ENCODE results near the gene BET1. TPM values are rescaled to one million over a fixed set of nuclear protein-coding genes. Genes with fewer than 3 reads are reported as not detected.

Gene BET1, protein sequence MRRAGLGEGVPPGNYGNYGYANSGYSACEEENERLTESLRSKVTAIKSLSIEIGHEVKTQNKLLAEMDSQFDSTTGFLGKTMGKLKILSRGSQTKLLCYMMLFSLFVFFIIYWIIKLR
- 48.3 and 60.8 TPM in 2 replicates for total RNA-seq (ENCODE audit: low replicate concordance)

DNA sequence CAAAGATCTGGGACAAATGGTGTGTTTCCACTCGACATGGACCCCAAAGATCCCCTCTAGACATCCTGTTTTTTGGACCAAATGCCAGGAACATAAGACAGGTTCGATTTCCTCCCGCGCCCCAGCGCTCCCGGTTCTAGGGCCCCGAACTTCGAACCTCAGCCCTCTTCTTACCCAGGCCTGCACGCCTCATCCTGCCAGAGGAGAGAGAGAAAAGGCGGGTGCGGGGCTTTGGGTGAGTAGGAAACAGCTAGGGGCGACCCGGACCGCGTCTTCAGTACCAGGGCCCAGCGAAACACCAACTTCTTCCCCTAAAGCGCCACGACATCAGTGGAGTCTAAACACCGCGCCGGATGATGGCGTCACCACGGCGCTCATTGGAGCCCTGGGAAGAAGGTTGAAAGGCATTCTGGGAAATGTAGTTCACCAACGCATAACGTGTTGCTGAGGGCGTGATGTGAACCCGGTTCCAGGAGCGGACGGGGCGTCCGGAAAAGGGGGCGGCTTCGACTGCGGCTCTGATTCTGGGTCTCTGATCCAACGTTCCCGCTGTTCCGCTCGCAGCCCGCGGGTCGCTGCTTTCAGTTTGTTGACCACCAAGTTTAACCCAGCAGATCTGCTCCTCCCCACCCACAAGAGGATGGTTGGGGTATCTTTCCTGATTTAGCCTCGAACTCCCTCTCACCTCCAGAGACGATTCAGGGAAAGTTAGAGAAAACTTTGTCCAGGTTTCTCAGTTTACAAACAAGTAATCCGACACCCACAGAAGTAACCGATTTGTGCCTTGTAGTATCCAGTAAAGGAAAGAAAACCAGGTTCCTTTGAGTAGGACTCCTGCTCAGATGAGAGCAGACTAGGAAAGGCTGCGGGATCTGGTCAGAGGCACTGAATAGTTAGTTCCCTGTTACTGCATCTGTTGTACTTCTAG, at the start of gene BET1:
Gene BET1, minus strand, starts transcription at position 332 of the 928 bp plus-strand sequence. Its CDS starts 139 bp downstream, at position 193.
- TF ChIP-seq, protein P1, sequence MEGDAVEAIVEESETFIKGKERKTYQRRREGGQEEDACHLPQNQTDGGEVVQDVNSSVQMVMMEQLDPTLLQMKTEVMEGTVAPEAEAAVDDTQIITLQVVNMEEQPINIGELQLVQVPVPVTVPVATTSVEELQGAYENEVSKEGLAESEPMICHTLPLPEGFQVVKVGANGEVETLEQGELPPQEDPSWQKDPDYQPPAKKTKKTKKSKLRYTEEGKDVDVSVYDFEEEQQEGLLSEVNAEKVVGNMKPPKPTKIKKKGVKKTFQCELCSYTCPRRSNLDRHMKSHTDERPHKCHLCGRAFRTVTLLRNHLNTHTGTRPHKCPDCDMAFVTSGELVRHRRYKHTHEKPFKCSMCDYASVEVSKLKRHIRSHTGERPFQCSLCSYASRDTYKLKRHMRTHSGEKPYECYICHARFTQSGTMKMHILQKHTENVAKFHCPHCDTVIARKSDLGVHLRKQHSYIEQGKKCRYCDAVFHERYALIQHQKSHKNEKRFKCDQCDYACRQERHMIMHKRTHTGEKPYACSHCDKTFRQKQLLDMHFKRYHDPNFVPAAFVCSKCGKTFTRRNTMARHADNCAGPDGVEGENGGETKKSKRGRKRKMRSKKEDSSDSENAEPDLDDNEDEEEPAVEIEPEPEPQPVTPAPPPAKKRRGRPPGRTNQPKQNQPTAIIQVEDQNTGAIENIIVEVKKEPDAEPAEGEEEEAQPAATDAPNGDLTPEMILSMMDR (IDR thresholded peaks at IDR 0.05; ENCODE audit: insufficient read depth, low read length), result no peak
- peak; percentile 97 for DNase-seq (ENCODE audit: low read depth)
- peak within 1 kb of the TSS; percentile 91 for H3K4me3 ChIP-seq (ENCODE audit: low read depth, low read length)

DNA sequence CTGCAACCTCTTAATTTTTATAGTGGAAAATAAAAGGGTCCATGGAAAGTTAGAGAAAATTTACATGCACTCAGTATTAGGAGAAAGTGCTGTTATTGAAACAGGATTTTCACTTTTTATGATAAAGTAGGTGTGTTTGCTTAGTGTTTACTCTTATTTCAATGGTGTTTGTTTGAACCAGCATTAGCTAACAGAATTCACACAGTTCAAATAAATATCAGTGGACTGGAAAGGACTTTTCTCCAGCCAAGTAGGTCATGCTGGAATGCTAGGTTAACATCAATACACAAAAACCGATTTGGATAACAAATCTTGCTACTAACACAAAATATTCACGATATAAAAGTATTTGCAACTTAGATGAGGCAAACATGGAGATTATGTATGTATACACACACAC, 49.4 kb upstream of the BET1 start:
- DNase-seq (ENCODE audit: low read depth), result no peak
- H3K4me3 ChIP-seq (ENCODE audit: low read depth, low read length), result no peak overlapping the region
- TF ChIP-seq, protein P1 (IDR thresholded peaks at IDR 0.05; ENCODE audit: insufficient read depth, low read length), result no peak

DNA sequence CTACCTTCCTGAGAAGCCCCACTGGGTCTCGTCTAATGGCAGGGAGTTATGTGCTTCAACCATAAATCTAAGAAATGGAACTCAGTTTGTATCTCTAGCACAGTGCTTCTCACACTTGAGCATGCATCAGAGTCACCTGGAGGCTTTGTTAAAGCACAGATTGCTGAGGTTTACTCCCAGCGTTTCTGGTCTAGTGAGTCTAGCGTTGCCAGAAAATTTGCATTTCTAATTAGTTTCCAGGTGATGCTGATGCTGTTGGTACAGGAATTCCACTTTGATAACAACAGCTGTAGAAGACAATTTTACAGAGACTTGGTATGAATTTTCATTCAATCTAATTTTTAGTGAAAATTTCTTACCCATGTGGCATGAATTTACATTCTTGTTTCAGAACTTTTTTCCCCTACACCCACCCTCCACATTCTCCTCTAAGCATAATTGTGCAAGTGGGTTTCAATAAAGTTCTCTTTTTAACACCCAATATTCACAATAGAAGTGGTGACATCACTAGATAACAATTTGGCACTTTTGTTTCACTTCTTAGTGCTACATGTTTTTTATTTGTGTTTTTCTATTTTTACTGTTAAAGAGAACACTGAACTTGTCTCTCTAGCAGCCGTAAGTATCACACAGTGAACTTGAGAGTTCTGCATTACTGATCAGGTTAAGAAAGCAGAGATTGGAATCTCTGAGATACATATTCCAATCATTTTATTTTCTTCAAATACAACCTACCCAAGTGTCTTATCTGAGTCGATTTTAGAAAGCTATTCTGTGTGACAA, 48.4 kb upstream of the BET1 start:
- no peak for DNase-seq (ENCODE audit: low read depth)
- TF ChIP-seq, protein P1 (IDR thresholded peaks at IDR 0.05; ENCODE audit: insufficient read depth, low read length), result no peak
- no peak overlapping the region for H3K4me3 ChIP-seq (ENCODE audit: low read depth, low read length)

DNA sequence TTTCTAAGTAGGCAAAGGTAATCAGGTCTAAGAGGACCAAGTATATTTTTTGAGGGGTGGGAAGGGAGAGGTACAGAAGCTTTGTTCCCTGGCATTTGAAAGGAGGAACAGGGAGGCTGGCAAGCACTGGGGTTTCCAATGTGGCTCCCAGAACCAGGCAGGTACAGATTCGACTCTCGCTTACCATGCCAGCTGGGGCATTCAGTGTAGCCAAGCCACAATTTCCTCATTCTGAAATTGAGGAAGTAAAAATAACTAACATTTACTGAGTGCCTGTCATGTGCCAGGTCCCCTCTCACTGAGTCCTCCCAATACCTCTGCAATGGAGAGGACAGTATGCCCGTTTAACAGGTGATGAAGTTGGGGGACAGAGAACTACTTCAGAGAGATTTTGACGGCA, 45.9 kb upstream of the BET1 start:
- no peak for DNase-seq (ENCODE audit: low read depth)
- TF ChIP-seq, protein P1 (IDR thresholded peaks at IDR 0.05; ENCODE audit: insufficient read depth, low read length), result no peak
- no peak overlapping the region for H3K4me3 ChIP-seq (ENCODE audit: low read depth, low read length)

DNA sequence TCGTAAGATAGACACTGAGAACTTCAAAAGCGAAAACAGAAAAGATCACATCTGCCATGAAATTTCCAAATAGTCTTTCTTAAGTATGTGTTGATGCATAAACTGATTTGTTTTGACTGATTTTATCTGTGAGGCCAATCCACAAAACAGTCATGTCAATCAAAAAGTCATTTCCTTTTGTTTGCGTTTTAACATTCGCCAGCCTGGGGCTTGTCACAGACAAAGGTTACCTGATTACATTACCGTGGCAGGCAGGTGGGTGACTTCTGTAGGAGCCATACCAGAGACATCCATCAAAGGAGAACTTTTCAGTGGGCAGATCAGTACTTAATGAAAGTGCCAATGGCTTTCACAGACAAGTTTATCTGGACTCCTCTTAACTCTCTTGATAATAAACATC, 45.5 kb upstream of the BET1 start:
- no peak overlapping the region for H3K4me3 ChIP-seq (ENCODE audit: low read depth, low read length)
- no peak for DNase-seq (ENCODE audit: low read depth)
- TF ChIP-seq, protein P1 (IDR thresholded peaks at IDR 0.05; ENCODE audit: insufficient read depth, low read length), result no peak

DNA sequence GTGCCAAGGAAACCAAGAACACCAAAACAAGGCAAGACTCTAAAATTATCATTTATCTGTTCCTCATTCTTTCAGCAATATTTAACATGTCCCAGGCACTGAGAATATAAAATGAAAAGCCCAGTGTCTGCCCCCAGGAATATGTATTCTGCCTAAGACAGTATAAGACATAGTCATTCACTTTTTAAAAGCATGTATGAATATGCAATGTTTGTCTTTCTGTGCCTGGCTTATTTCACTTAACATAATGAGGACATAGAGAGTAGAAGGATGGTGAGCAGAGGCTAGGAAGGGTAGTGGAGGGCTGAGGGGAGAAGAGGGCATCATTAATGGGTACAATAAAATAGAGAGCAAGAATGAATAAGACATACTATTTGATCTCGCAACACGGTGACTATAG, 44.6 kb upstream of the BET1 start:
- H3K4me3 ChIP-seq (ENCODE audit: low read depth, low read length), result no peak overlapping the region
- no peak for DNase-seq (ENCODE audit: low read depth)
- TF ChIP-seq, protein P1 (IDR thresholded peaks at IDR 0.05; ENCODE audit: insufficient read depth, low read length), result no peak

Measured in fibroblast of the aortic adventitia (primary cell).